ENCODE data around the gene BRSK1.

Gene BRSK1

DNA sequence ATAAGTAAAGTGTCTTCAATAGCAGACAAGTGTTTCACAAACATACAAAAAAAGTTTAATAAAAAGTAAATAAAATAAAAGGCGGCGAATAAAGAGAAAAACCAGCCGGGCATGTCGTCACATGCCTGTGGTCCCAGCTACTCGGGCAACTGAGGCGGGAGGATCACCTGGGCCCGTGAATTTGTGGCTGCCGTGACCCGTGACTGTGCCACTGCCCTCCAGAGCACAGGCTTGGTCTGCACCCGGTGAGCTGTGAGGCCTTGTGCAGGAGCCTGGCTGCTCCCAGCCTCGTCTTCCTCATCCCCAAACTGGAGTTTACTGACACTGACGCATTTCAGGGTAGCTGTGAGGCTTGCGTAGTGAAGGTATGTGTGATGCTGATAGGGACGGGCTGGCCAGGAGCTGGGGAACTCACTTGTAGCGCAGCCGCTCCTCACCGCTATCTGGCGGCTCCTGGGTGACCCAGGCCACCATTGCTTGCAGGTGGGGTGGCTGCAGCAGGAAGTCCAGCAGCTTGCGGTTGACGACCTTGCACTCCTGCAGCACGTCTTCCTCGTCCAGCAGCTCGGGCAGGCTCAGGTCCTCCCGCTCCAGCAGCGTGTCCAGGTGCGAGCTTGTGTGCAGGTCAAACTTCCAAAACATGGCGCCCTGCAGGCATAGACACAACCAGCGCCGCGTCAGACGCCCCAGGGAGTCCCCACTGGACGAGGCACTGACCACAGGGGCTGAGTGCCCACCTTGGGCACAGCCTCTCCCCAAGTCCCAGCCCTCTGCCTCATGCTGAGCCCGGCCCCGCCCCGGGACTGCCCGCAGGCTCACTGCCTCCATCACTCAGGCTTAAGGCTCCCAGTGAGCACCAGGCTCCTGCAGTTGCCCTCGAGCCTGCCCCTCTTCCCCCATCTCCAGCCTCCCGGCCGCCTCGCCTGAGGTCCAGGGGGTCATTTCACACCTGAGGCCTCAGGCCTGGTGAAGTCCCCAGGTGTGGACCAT is 37.0 kb upstream of the BRSK1 start:
- no peaks in the 10 kb centered on the region for H3K9me3 ChIP-seq (ENCODE audit: control insufficient read depth, low read length)
- H3K4me1 ChIP-seq (ENCODE audit: control insufficient read depth, insufficient read depth, low read length): no peaks in the 10 kb centered on the region
- no peak overlapping the region for H3K4me3 ChIP-seq (ENCODE audit: insufficient read depth, low read depth, low read length)
- no peak overlapping the region for H3K27ac ChIP-seq (ENCODE audit: insufficient read depth, low read depth, low read length, poor library complexity, severe bottlenecking)
- no peaks in the 10 kb centered on the region for H3K27me3 ChIP-seq (ENCODE audit: control insufficient read depth, insufficient read depth, low read length, poor library complexity, severe bottlenecking)
- WGBS, 2 experiments: 92 to 94% methylated on average over 40 of the region's 40 CpGs
- H3K36me3 ChIP-seq (ENCODE audit: control insufficient read depth, insufficient read depth, low read length): peaks cover 27% of the 10 kb centered on the region

DNA sequence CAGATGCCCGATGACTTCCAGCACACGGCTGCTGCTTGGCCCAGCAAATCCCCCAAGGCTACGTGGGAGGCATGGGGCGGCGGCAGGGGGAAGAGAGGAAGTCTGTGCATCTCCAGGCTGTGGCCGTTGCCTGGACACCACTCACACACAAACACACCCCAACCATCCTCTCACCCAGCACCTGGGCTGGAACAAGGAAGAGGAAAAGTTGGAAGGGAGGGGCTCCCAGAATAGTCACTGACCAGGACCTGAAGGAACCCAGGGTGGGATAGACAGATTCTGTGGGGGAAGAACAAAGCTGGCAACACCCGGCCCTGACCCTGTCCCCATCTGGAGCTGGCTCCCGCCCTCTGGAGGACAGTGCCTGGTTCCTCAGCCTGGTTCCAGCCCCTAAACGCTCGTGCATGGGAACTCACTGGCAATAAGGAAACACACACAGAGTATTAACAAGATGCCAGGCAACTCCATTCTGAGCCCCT is 36.1 kb upstream of the BRSK1 start:
- Histone ChIP-seq H3K9me3 (ENCODE audit: control insufficient read depth, low read length) (no peaks in the 10 kb centered on the region), H3K27me3 (ENCODE audit: control insufficient read depth, insufficient read depth, low read length, poor library complexity, severe bottlenecking) (no peaks in the 10 kb centered on the region), H3K4me3 (ENCODE audit: insufficient read depth, low read depth, low read length) (no peak overlapping the region), H3K36me3 (ENCODE audit: control insufficient read depth, insufficient read depth, low read length) (peaks cover 20% of the 10 kb centered on the region), H3K4me1 (ENCODE audit: control insufficient read depth, insufficient read depth, low read length) (no peaks in the 10 kb centered on the region), H3K27ac (ENCODE audit: insufficient read depth, low read depth, low read length, poor library complexity, severe bottlenecking) (no peak overlapping the region)
- 86% methylated on average over 9 to 10 of the region's 10 CpGs for WGBS, 2 experiments

DNA sequence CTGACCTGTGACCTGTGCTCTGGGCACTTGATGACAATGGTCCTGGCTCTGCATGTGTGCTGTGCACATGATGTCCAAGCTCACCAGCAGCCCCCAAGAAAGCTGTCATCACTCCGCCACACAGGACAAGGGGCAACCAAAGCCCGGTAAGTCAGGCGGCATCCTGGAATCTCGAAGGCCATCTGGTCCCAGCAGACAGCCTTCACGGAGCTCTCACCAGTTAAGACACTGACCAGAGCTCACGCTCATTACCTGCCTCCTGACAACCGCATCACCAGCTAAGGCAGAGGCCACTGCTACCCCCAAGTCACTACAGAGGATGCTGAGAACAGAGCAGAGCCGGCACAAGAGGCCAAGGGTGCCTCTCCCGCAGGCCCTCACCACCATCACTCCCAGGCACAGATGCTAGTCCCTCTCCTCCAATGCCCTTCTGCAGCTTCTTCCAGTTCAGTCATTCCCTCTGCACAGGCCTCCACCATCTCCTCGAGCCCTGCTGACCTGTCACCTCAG is 35.6 kb upstream of the BRSK1 start:
- Histone ChIP-seq H3K27ac (ENCODE audit: insufficient read depth, low read depth, low read length, poor library complexity, severe bottlenecking) (no peak overlapping the region), H3K36me3 (ENCODE audit: control insufficient read depth, insufficient read depth, low read length) (peaks cover 19% of the 10 kb centered on the region), H3K4me3 (ENCODE audit: insufficient read depth, low read depth, low read length) (no peak overlapping the region), H3K9me3 (ENCODE audit: control insufficient read depth, low read length) (no peaks in the 10 kb centered on the region), H3K27me3 (ENCODE audit: control insufficient read depth, insufficient read depth, low read length, poor library complexity, severe bottlenecking) (no peaks in the 10 kb centered on the region), H3K4me1 (ENCODE audit: control insufficient read depth, insufficient read depth, low read length) (no peaks in the 10 kb centered on the region)
- 92 to 93% methylated on average over 10 of the region's 10 CpGs for WGBS, 2 experiments

DNA sequence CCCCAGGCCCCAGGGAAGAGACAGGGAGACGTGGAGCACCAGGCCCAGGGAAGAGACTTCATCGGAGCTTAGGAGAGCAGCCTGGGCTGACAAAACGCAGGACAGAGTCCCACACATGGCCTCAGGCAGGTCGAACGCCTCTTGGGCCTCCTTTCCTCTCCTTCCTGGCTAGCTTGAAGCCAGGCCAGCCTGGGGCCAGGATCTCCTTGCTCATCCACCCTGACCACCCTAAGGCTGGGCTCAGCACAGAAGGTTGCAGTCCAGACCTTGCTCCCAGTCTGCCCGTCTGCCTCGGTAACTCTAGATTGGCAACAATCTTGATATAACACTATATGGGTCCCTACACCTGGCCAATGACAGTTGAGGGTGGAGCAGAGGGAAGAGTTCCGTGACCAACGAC is 35.1 kb upstream of the BRSK1 start:
- H3K36me3 ChIP-seq (ENCODE audit: control insufficient read depth, insufficient read depth, low read length): peaks cover 17% of the 10 kb centered on the region
- H3K4me3 ChIP-seq (ENCODE audit: insufficient read depth, low read depth, low read length): no peak overlapping the region
- WGBS, 2 experiments: 93 to 94% methylated on average over 9 of the region's 9 CpGs
- no peak overlapping the region for H3K27ac ChIP-seq (ENCODE audit: insufficient read depth, low read depth, low read length, poor library complexity, severe bottlenecking)
- no peaks in the 10 kb centered on the region for H3K4me1 ChIP-seq (ENCODE audit: control insufficient read depth, insufficient read depth, low read length)
- no peaks in the 10 kb centered on the region for H3K9me3 ChIP-seq (ENCODE audit: control insufficient read depth, low read length)
- H3K27me3 ChIP-seq (ENCODE audit: control insufficient read depth, insufficient read depth, low read length, poor library complexity, severe bottlenecking): no peaks in the 10 kb centered on the region

DNA sequence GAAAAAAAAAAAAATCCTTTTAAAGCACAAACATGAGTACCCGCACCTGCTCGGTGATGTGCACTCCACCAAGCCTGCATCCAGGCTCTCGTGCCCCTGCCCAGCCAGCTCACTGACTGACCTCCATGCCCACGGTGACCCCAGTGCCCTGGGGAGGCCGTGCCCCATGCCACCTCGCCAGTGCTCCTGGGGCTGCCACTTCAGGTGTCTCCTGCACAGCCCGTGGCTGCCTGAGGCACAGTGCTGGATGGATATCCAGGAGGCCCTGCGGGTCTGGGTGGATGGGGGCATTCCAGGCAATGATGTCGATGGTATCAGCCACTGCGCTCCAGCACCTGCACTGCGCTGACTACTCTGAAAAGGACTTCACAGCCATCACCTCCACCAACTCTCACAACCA is 34.0 kb upstream of the BRSK1 start:
- 96 to 97% methylated on average over 11 of the region's 11 CpGs for WGBS, 2 experiments
- Histone ChIP-seq H3K9me3 (ENCODE audit: control insufficient read depth, low read length) (no peaks in the 10 kb centered on the region), H3K27me3 (ENCODE audit: control insufficient read depth, insufficient read depth, low read length, poor library complexity, severe bottlenecking) (no peaks in the 10 kb centered on the region), H3K4me3 (ENCODE audit: insufficient read depth, low read depth, low read length) (no peak overlapping the region), H3K36me3 (ENCODE audit: control insufficient read depth, insufficient read depth, low read length) (peaks cover 11% of the 10 kb centered on the region), H3K4me1 (ENCODE audit: control insufficient read depth, insufficient read depth, low read length) (no peaks in the 10 kb centered on the region), H3K27ac (ENCODE audit: insufficient read depth, low read depth, low read length, poor library complexity, severe bottlenecking) (no peak overlapping the region)

DNA sequence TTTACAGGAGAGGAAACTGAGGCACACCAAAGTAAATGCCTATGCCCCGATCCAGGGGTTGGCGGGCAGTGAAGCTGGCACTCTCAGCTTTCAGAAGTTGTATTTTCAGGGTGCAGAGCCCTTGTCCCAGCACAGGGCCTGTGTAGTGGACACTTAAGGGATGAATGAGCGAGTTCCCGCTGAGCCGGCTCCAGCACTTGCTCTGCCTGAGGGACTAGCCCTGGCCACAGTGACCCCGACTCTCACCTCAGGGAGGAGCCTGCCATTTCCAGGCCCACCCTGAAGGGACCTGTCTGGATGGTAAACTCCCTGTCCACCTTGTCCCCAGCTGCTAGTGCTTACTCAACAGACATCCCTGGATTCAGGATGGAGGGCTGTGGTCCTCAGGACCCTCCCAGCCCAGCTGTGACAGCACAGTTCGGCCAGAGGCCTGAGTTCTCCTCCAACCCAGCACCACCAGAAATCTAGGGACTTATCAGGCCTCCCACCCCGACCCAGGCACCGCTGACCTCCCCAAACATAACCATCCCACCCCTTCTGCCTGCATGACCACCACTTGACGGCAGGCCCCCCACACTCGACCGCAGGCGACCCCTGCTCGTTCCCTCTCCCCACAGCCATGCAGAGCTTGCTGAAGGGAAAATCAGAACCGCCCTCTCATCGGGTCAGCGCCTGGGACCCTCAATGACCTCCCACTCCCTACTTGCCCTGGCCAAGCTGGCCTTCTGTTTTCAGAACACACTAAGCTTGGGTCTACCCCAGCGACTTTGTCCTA is 33.3 kb upstream of the BRSK1 start:
- H3K27me3 ChIP-seq (ENCODE audit: control insufficient read depth, insufficient read depth, low read length, poor library complexity, severe bottlenecking): no peaks in the 10 kb centered on the region
- no peaks in the 10 kb centered on the region for H3K9me3 ChIP-seq (ENCODE audit: control insufficient read depth, low read length)
- H3K4me3 ChIP-seq (ENCODE audit: insufficient read depth, low read depth, low read length): no peak overlapping the region
- no peaks in the 10 kb centered on the region for H3K4me1 ChIP-seq (ENCODE audit: control insufficient read depth, insufficient read depth, low read length)
- H3K36me3 ChIP-seq (ENCODE audit: control insufficient read depth, insufficient read depth, low read length): peaks cover 5% of the 10 kb centered on the region
- 94% methylated on average over 18 of the region's 18 CpGs for WGBS, 2 experiments
- no peak overlapping the region for H3K27ac ChIP-seq (ENCODE audit: insufficient read depth, low read depth, low read length, poor library complexity, severe bottlenecking)

DNA sequence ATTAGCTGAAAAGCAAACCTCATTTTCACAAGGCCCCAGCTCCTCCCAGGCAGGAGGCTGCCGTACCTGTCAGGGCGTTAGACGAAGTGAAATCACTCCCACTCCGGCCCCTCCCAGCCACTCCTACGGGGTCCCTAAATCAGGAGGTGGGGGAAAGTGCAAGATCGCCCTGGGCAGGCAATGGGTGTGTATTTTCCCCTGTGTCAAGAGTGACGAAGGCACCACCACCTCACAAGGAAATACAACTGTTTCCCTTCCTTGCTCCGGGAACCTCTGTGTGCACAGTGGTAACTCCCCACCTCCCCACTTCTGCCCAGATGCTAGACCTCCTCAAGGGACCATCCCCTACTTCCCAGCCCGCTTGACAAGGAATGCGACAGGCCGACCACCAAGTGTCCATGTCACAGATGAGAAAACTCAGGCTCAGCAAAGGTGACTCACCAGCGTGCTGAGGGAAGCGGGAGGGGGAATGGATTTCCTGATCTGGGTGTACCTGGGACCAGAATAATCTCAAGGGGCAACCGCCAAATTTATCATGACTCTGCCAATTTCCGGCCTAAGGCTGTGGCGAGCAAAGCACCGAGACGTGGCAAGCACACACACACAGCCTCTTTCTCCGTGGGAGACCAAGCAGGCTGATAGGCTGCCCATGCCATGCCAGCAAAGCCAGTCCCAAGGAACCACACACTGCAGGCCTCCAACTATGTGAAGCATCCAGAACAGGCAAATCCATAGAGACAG is 32.3 kb upstream of the BRSK1 start:
- 93 to 95% methylated on average over 19 of the region's 19 CpGs for WGBS, 2 experiments
- Histone ChIP-seq H3K27ac (ENCODE audit: insufficient read depth, low read depth, low read length, poor library complexity, severe bottlenecking) (no peak overlapping the region), H3K36me3 (ENCODE audit: control insufficient read depth, insufficient read depth, low read length) (no peaks in the 10 kb centered on the region), H3K4me3 (ENCODE audit: insufficient read depth, low read depth, low read length) (no peak overlapping the region), H3K9me3 (ENCODE audit: control insufficient read depth, low read length) (no peaks in the 10 kb centered on the region), H3K27me3 (ENCODE audit: control insufficient read depth, insufficient read depth, low read length, poor library complexity, severe bottlenecking) (no peaks in the 10 kb centered on the region), H3K4me1 (ENCODE audit: control insufficient read depth, insufficient read depth, low read length) (peaks cover 4% of the 10 kb centered on the region)

DNA sequence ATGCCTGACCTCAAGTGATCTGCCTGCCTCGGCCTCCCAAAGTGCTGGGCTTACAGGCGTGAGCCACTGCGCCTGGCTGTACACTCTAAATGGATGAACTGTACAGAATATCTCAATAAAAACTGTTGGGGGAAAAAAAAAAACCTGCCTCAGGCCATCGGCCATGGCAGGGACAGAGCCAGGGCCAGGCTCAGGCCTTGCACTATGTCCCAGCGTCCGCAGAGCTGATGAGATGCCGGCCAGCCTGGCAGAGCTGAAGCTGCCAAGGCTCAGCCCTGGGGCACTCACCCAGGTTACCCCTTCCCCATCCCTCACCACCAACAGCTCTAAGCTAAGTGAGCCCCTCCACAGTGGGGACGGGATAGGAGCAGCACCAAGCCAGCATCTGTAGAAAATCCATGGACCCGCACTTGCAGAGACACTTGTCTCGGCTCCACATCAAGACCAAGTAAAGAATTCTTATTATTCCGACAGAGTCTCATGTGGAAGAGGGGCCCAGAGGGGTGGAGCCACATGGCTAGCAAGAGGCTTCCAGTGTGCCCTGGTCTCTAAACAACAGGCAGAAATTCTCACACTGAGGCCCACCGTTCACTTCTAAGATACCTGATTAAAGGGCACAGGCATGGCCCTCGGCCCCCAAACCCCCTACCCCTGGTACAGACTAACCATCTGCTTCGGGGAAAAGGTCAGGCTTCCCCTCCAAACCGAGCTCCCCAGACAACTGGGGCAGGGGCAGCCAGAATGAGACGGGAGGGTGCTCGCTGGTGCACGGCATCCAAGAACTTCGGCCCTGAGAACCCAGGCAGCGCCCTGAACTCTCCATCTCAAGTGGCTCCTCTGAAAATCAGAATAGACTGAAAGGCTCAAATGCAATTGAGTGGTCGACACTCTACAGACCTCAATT is 30.8 kb upstream of the BRSK1 start:
- Histone ChIP-seq H3K27ac (ENCODE audit: insufficient read depth, low read depth, low read length, poor library complexity, severe bottlenecking) (no peak overlapping the region), H3K4me1 (ENCODE audit: control insufficient read depth, insufficient read depth, low read length) (peaks cover 16% of the 10 kb centered on the region), H3K36me3 (ENCODE audit: control insufficient read depth, insufficient read depth, low read length) (no peaks in the 10 kb centered on the region), H3K9me3 (ENCODE audit: control insufficient read depth, low read length) (no peaks in the 10 kb centered on the region), H3K4me3 (ENCODE audit: insufficient read depth, low read depth, low read length) (no peak overlapping the region), H3K27me3 (ENCODE audit: control insufficient read depth, insufficient read depth, low read length, poor library complexity, severe bottlenecking) (no peaks in the 10 kb centered on the region)
- WGBS, 2 experiments: 93 to 94% methylated on average over 21 of the region's 21 CpGs

All from ectodermal cell (in vitro differentiated cells).